Progenitor cell of endocrine pancreas (in vitro differentiated cells): ENCODE measurements around the gene RNF113B. TPM values are rescaled to one million over a fixed set of nuclear protein-coding genes. Genes with fewer than 3 reads are reported as not detected.
A peak's percentile ranks its signal among the peaks of the same experiment; 100 is the strongest.

Source experiments
- DNase-seq: peaks from one replicate; pipeline ENCODE4 v3.0.0; 2021; ENCODE audit warnings: low spot score; ENCODE audit not compliant: unreplicated experiment
- H3K27ac Mint-ChIP-seq: 2 replicates; pipeline ENCODE4 v1.8.0; 2021; ENCODE audit warnings: mild to moderate bottlenecking, moderate library complexity, mixed read lengths
- H3K27me3 Mint-ChIP-seq: 2 replicates; pipeline ENCODE4 v1.8.0; 2021; ENCODE audit warnings: mixed read lengths
- H3K36me3 Mint-ChIP-seq: 2 replicates; pipeline ENCODE4 v1.8.0; 2022; ENCODE audit warnings: mixed read lengths; ENCODE audit not compliant: insufficient read depth
- H3K4me1 Mint-ChIP-seq: 2 replicates; pipeline ENCODE4 v1.8.0; 2021; ENCODE audit warnings: low read depth, mixed read lengths
- H3K4me3 Mint-ChIP-seq: 2 replicates; pipeline ENCODE4 v1.8.0; 2021; ENCODE audit warnings: low read depth, mild to moderate bottlenecking, moderate library complexity, mixed read lengths
- H3K9me3 Mint-ChIP-seq: 2 replicates; pipeline ENCODE4 v1.8.0; 2021; ENCODE audit warnings: low read depth, mixed read lengths
- CTCF ChIP-seq: fragments of 200-600 bp; sonication (generic); IDR thresholded peaks from one replicate; pipeline ENCODE4 v1.5.0; 2021; ENCODE audit warnings: antibody characterized with exemption, mild to moderate bottlenecking; ENCODE audit not compliant: unreplicated experiment
- total RNA-seq: library from RNA; stranded (reverse); gene quantifications from 2 replicates; pipeline ENCODE4 v1.2.1, GENCODE V29; 2021

The RNF113B gene
- total RNA-seq, 1 donor from 2014 or later: not detected

GRCh38 chr13:98190889-98191444, 13.9 kb upstream of the RNF113B start:
- peaks cover 4% of the 10 kb centered on the region for H3K36me3 Mint-ChIP-seq
- DNase-seq: no peak
- H3K4me3 Mint-ChIP-seq: no peak overlapping the region
- H3K4me1 Mint-ChIP-seq: peaks cover 16% of the 10 kb centered on the region
- no peaks in the 10 kb centered on the region for H3K27me3 Mint-ChIP-seq
- H3K27ac Mint-ChIP-seq: no peak overlapping the region
- peaks cover 3% of the 10 kb centered on the region for H3K9me3 Mint-ChIP-seq
- TF ChIP-seq CTCF: no peak

GRCh38 chr13:98189841-98190505, 12.9 kb upstream of the RNF113B start:
- DNase-seq: no peak
- H3K4me3 Mint-ChIP-seq: no peak overlapping the region
- H3K4me1 Mint-ChIP-seq: peaks cover 16% of the 10 kb centered on the region
- TF ChIP-seq CTCF: peak; percentile 14
- no peaks in the 10 kb centered on the region for H3K27me3 Mint-ChIP-seq
- H3K9me3 Mint-ChIP-seq: peaks cover 3% of the 10 kb centered on the region
- H3K36me3 Mint-ChIP-seq: peaks cover 2% of the 10 kb centered on the region
- H3K27ac Mint-ChIP-seq: no peak overlapping the region

- Mint-ChIP-seq H3K4me3 (no peak overlapping the region), H3K36me3 (peaks cover 2% of the 10 kb centered on the region), H3K27me3 (no peaks in the 10 kb centered on the region), H3K9me3 (peaks cover 3% of the 10 kb centered on the region), H3K27ac (no peak overlapping the region), H3K4me1 (peaks cover 16% of the 10 kb centered on the region)
- no peak for TF ChIP-seq CTCF
- no peak for DNase-seq
Measured at GRCh38 chr13:98188544-98189166, 11.6 kb upstream of the RNF113B start.

- H3K9me3 Mint-ChIP-seq: peaks cover 3% of the 10 kb centered on the region
- H3K36me3 Mint-ChIP-seq: peaks cover 2% of the 10 kb centered on the region
- H3K27me3 Mint-ChIP-seq: no peaks in the 10 kb centered on the region
- peaks cover 20% of the 10 kb centered on the region for H3K4me1 Mint-ChIP-seq
- H3K4me3 Mint-ChIP-seq: no peak overlapping the region
- DNase-seq: no peak
- TF ChIP-seq CTCF: no peak
- no peak overlapping the region for H3K27ac Mint-ChIP-seq
Measured at GRCh38 chr13:98187965-98188261, 10.8 kb upstream of the RNF113B start.

- Mint-ChIP-seq H3K4me1 (peaks cover 18% of the 10 kb centered on the region), H3K27me3 (no peaks in the 10 kb centered on the region), H3K27ac (peak overlapping the region; percentile 30), H3K36me3 (peaks cover 2% of the 10 kb centered on the region), H3K4me3 (no peak overlapping the region), H3K9me3 (peaks cover 3% of the 10 kb centered on the region)
- no peak for DNase-seq
- TF ChIP-seq CTCF: no peak
Measured at GRCh38 chr13:98187155-98187964, 10.3 kb upstream of the RNF113B start.
